Epithelial cell of esophagus (primary cell): ENCODE results near the gene IL1RAPL2.

Source experiments
- DNase-seq: peaks from one replicate; pipeline ENCODE4 v3.0.0; 2010; ENCODE audit warnings: low read depth
- H3K4me3 ChIP-seq: 2 replicates; pipeline ENCODE4 v1.5.1; 2011; ENCODE audit warnings: mild to moderate bottlenecking, low read length, control low read depth
- TF ChIP-seq, protein P1 (sequence below): IDR thresholded peaks from 2 replicates; pipeline ENCODE4 v1.5.1; 2011; ENCODE audit warnings: low read depth, mild to moderate bottlenecking, low read length, control low read depth, inconsistent platforms; ENCODE audit not compliant: insufficient read depth; ENCODE audit errors: missing control alignments

The IL1RAPL2 gene

DNA sequence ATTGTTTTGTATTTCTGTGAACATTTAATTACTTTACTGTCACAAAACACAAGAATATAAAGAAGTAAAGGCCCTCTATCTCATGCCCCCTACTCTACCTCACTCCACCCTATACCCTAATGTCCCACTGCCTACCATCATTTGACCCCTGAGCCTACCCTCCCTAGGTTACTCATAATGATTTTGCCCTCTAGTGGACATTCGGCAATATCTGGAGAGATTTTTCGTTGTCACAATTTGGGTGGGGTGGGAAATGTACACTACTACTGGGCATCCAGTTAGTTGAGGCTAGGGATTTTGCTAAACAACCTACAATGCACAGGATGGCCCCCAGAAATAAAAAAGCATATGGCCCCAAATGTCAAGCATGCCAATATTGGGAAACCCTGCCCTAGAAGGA lies 644.3 kb downstream of the IL1RAPL2 start:
- DNase-seq: no peak
- TF ChIP-seq, protein P1, sequence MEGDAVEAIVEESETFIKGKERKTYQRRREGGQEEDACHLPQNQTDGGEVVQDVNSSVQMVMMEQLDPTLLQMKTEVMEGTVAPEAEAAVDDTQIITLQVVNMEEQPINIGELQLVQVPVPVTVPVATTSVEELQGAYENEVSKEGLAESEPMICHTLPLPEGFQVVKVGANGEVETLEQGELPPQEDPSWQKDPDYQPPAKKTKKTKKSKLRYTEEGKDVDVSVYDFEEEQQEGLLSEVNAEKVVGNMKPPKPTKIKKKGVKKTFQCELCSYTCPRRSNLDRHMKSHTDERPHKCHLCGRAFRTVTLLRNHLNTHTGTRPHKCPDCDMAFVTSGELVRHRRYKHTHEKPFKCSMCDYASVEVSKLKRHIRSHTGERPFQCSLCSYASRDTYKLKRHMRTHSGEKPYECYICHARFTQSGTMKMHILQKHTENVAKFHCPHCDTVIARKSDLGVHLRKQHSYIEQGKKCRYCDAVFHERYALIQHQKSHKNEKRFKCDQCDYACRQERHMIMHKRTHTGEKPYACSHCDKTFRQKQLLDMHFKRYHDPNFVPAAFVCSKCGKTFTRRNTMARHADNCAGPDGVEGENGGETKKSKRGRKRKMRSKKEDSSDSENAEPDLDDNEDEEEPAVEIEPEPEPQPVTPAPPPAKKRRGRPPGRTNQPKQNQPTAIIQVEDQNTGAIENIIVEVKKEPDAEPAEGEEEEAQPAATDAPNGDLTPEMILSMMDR: no peak
- H3K4me3 ChIP-seq: no peak overlapping the region

DNA sequence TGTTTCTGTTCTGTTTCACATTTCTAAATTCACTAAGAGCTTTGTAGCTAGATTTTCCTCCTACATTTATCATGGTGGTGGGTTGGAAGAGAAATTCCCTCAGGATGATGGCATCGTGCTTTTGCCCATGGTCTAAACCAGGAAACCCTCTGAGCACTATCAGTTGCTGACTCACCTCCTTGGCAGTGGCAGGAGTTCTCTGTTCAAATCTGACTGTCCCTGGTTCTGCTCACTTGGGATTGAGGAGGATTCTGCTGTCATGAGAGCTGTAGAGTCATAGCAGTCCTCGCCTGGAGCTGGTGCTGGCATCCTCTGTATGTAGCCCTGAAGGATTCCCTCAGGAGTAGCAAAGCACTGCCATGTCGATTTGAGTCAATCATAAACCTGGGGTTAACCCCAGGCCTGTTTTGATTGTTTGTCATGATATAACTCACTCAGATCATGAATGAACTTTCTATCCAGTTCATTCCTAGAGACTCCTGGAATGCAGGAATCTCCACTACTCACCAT lies 645.1 kb downstream of the IL1RAPL2 start:
- DNase-seq: peak; percentile 3
- TF ChIP-seq, protein P1: no peak
- no peak overlapping the region for H3K4me3 ChIP-seq

DNA sequence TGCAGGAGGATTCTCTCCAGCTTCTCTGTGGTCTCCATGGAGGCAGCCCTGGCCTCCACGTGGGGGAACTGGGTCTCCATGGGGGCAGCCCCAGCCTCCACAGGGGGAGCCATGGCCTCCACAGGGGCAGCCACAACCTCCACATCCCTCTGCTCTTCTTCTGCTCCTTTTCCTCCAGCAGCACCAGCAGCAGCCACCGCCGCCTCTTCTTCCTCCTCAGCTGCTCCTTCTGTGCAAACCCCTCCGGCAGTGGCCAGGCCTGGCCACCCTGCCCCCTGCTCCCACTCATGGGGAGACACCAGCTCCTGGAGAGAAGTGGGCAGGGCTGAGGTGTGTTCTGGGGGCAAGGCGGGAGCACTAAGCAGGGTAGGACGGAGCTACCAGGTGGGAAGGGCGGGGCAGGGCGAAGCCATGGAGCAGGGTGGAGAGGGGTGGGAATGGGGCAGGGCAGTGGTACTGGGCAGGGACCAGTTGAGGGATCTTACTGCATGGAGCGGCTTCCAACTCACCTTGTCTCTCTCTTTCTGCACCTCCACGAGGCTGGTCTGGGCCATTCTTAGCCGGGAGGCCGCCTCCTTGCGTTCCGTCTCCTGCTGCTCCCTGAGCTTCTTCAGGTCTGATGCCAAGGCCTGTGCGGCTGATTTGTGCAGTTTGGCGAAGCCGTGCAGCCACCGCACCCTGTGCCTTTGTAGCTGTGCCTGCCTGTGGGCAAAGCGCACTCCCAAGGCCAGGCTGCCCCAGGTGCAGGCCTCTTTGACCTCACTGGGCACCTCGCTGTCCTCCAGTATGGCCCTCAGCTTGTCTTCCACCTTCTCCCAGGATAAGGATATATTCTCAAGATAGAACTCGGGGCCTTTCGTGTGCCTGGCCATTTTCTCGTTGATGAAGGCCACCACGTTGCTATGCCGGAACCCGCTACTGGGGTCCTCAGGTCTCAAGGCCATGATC lies 653.7 kb downstream of the IL1RAPL2 start:
- TF ChIP-seq, protein P1: no peak
- no peak for DNase-seq
- no peak overlapping the region for H3K4me3 ChIP-seq

DNA sequence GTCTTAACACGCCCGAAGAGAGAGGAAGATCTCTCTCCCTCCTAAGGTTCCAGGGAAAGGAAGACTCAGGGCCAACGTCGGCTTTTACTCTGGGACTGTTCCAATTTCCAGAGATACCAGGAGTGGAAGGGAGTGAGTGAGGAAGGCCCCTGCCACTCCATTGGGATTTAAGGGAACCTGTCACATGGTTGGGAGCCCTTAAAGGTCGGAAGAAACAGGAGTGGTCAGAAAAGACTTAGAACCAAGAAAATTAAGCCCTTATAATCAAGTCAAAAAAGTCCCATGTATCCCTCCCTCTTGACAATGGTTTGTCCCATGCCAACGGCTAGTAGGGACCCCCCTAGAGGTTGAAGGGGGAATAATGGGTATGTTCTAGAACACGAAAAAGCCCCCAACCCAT lies 654.6 kb downstream of the IL1RAPL2 start, which contains the start of gene TEX13A:
Gene TEX13A (minus strand): TSS at position 59 of the 400 bp plus-strand sequence. CDS start 297 bp downstream, outside the sequence.
- H3K4me3 ChIP-seq: no peak within 1 kb of the TSS

DNA sequence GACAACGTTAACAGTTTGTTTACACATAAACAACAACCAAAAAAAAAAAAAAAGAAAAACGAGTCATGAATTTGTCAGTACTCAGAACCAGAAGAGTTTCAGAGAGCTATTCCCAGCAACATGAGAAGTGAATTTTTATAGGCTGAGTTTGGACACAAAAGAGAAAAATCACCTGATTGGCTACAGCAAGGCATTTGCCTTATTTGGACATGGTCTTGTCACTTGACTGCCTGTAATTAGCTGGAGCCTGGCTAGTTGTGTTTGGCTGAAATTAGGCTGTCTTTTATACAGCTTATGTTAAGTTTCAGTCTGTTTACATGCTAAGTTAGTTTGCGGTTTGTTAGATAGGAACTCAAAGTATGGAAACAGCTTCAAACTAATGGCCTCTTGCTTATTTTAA lies 655.4 kb downstream of the IL1RAPL2 start:
- DNase-seq: no peak
- TF ChIP-seq, protein P1: no peak
- no peak overlapping the region for H3K4me3 ChIP-seq

More for the DNA sequence above, 654.6 kb downstream of the IL1RAPL2 start, which contains the start of gene TEX13A:
- no peak for DNase-seq
- TF ChIP-seq, protein P1: no peak

DNA sequence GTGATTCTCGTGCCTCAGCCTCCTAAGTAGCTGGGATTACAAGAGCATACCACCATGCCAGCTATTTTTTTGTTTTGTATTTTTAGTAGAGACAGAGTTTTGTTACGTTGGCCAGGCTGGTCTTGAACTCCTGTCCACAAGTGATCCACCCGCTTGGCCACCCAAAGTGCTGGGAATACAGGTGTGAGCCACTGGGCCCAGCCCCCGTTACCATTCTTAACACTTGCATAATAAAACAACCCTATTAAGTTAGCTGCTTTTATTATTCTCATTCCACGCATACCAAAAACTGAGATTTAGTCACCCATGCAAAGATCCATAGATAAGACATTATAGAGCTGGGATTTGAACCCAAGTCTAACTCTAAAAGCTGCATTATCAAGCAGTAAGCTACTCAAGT lies 660.5 kb downstream of the IL1RAPL2 start:
- TF ChIP-seq, protein P1: no peak
- no peak for DNase-seq
- no peak overlapping the region for H3K4me3 ChIP-seq

DNA sequence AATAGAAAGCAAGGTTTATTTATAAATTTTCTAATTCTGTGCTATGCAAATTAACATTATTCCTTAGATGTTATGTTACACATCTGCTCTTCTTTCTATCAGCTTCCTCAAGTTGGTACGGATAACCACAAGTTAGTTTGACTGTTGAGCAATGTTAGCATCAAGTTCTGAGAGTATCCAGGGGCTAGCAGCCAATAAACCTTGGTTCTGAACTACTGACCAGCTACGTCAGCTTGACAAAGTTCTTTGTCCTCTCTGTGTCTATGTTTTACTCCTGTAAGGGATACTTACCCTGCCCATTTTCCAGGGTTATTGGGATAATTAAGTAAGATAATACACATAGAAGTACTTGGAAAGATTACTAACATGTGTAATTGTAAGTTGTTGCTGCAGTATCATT lies 662.6 kb downstream of the IL1RAPL2 start:
- DNase-seq: no peak
- no peak overlapping the region for H3K4me3 ChIP-seq
- TF ChIP-seq, protein P1: no peak
